ENCODE measurements around the gene COMMD1.

Gene COMMD1

GRCh38 chr2:62163106-62163831 is 257.8 kb downstream of the COMMD1 start:
- H3K4me3 ChIP-seq (ENCODE audit: low read depth, low read length), result no peak overlapping the region
- H3K9ac ChIP-seq (ENCODE audit: low read length), result no peak overlapping the region
- no peaks in the 10 kb centered on the region for H3K36me3 ChIP-seq (ENCODE audit: control insufficient read depth, insufficient read depth, low read length)
- H3K27ac ChIP-seq (ENCODE audit: low read depth, low read length), result no peak overlapping the region
- no peaks in the 10 kb centered on the region for H3K27me3 ChIP-seq (ENCODE audit: control insufficient read depth, insufficient read depth, low read length)
- no peaks in the 10 kb centered on the region for H3K9me3 ChIP-seq (ENCODE audit: control insufficient read depth, insufficient read depth, low read depth, low read length)
- peaks cover 9% of the 10 kb centered on the region for H3K4me1 ChIP-seq (ENCODE audit: control insufficient read depth, insufficient read depth, low read length)

GRCh38 chr2:62163834-62164233 is 258.4 kb downstream of the COMMD1 start:
- Histone ChIP-seq H3K9ac (ENCODE audit: low read length) (no peak overlapping the region), H3K27me3 (ENCODE audit: control insufficient read depth, insufficient read depth, low read length) (no peaks in the 10 kb centered on the region), H3K36me3 (ENCODE audit: control insufficient read depth, insufficient read depth, low read length) (no peaks in the 10 kb centered on the region), H3K4me3 (ENCODE audit: low read depth, low read length) (no peak overlapping the region), H3K4me1 (ENCODE audit: control insufficient read depth, insufficient read depth, low read length) (peaks cover 9% of the 10 kb centered on the region), H3K27ac (ENCODE audit: low read depth, low read length) (no peak overlapping the region), H3K9me3 (ENCODE audit: control insufficient read depth, insufficient read depth, low read depth, low read length) (no peaks in the 10 kb centered on the region)

- Histone ChIP-seq H3K36me3 (ENCODE audit: control insufficient read depth, insufficient read depth, low read length) (no peaks in the 10 kb centered on the region), H3K9me3 (ENCODE audit: control insufficient read depth, insufficient read depth, low read depth, low read length) (no peaks in the 10 kb centered on the region), H3K27me3 (ENCODE audit: control insufficient read depth, insufficient read depth, low read length) (no peaks in the 10 kb centered on the region), H3K4me3 (ENCODE audit: low read depth, low read length) (no peak overlapping the region), H3K27ac (ENCODE audit: low read depth, low read length) (no peak overlapping the region), H3K4me1 (ENCODE audit: control insufficient read depth, insufficient read depth, low read length) (no peaks in the 10 kb centered on the region; the same call in 1 of the 2 replicates), H3K9ac (ENCODE audit: low read length) (no peak overlapping the region)
Observed at GRCh38 chr2:62175728-62176127, 270.3 kb downstream of the COMMD1 start.

- no peak overlapping the region for H3K4me3 ChIP-seq (ENCODE audit: low read depth, low read length)
- H3K9ac ChIP-seq (ENCODE audit: low read length), result no peak overlapping the region
- no peaks in the 10 kb centered on the region for H3K36me3 ChIP-seq (ENCODE audit: control insufficient read depth, insufficient read depth, low read length)
- no peak overlapping the region for H3K27ac ChIP-seq (ENCODE audit: low read depth, low read length)
- no peaks in the 10 kb centered on the region for H3K9me3 ChIP-seq (ENCODE audit: control insufficient read depth, insufficient read depth, low read depth, low read length)
- H3K27me3 ChIP-seq (ENCODE audit: control insufficient read depth, insufficient read depth, low read length), result no peaks in the 10 kb centered on the region
- H3K4me1 ChIP-seq (ENCODE audit: control insufficient read depth, insufficient read depth, low read length), result peaks cover 4% of the 10 kb centered on the region
Observed at GRCh38 chr2:62176801-62177200, 271.3 kb downstream of the COMMD1 start.

GRCh38 chr2:62177392-62178049 is 272.0 kb downstream of the COMMD1 start:
- Histone ChIP-seq H3K9ac (ENCODE audit: low read length) (no peak overlapping the region), H3K27ac (ENCODE audit: low read depth, low read length) (no peak overlapping the region), H3K4me3 (ENCODE audit: low read depth, low read length) (no peak overlapping the region), H3K36me3 (ENCODE audit: control insufficient read depth, insufficient read depth, low read length) (no peaks in the 10 kb centered on the region), H3K27me3 (ENCODE audit: control insufficient read depth, insufficient read depth, low read length) (no peaks in the 10 kb centered on the region), H3K9me3 (ENCODE audit: control insufficient read depth, insufficient read depth, low read depth, low read length) (no peaks in the 10 kb centered on the region), H3K4me1 (ENCODE audit: control insufficient read depth, insufficient read depth, low read length) (peaks cover 9% of the 10 kb centered on the region)

- Histone ChIP-seq H3K27ac (ENCODE audit: low read depth, low read length) (no peak overlapping the region), H3K9ac (ENCODE audit: low read length) (no peak overlapping the region)
Observed at GRCh38 chr2:62178741-62179271, 273.3 kb downstream of the COMMD1 start.

GRCh38 chr2:62180975-62181374 is 275.5 kb downstream of the COMMD1 start:
- H3K9me3 ChIP-seq (ENCODE audit: control insufficient read depth, insufficient read depth, low read depth, low read length), result no peaks in the 10 kb centered on the region
- no peak overlapping the region for H3K27ac ChIP-seq (ENCODE audit: low read depth, low read length)
- no peak overlapping the region for H3K4me3 ChIP-seq (ENCODE audit: low read depth, low read length)
- H3K27me3 ChIP-seq (ENCODE audit: control insufficient read depth, insufficient read depth, low read length), result no peaks in the 10 kb centered on the region
- H3K9ac ChIP-seq (ENCODE audit: low read length), result no peak overlapping the region
- H3K4me1 ChIP-seq (ENCODE audit: control insufficient read depth, insufficient read depth, low read length), result peaks cover 9% of the 10 kb centered on the region
- H3K36me3 ChIP-seq (ENCODE audit: control insufficient read depth, insufficient read depth, low read length), result no peaks in the 10 kb centered on the region

More at GRCh38 chr2:62178741-62179271, 273.3 kb downstream of the COMMD1 start:
- no peaks in the 10 kb centered on the region for H3K36me3 ChIP-seq (ENCODE audit: control insufficient read depth, insufficient read depth, low read length)
- H3K4me3 ChIP-seq (ENCODE audit: low read depth, low read length), result no peak overlapping the region
- peaks cover 9% of the 10 kb centered on the region for H3K4me1 ChIP-seq (ENCODE audit: control insufficient read depth, insufficient read depth, low read length)
- H3K27me3 ChIP-seq (ENCODE audit: control insufficient read depth, insufficient read depth, low read length), result no peaks in the 10 kb centered on the region
- H3K9me3 ChIP-seq (ENCODE audit: control insufficient read depth, insufficient read depth, low read depth, low read length), result no peaks in the 10 kb centered on the region

GRCh38 chr2:62181843-62182242 is 276.4 kb downstream of the COMMD1 start:
- H3K4me1 ChIP-seq (ENCODE audit: control insufficient read depth, insufficient read depth, low read length), result peaks cover 9% of the 10 kb centered on the region
- H3K4me3 ChIP-seq (ENCODE audit: low read depth, low read length), result no peak overlapping the region
- H3K27me3 ChIP-seq (ENCODE audit: control insufficient read depth, insufficient read depth, low read length), result no peaks in the 10 kb centered on the region
- no peak overlapping the region for H3K27ac ChIP-seq (ENCODE audit: low read depth, low read length)
- no peaks in the 10 kb centered on the region for H3K9me3 ChIP-seq (ENCODE audit: control insufficient read depth, insufficient read depth, low read depth, low read length)
- no peak overlapping the region for H3K9ac ChIP-seq (ENCODE audit: low read length)
- no peaks in the 10 kb centered on the region for H3K36me3 ChIP-seq (ENCODE audit: control insufficient read depth, insufficient read depth, low read length)

- H3K4me1 ChIP-seq (ENCODE audit: control insufficient read depth, insufficient read depth, low read length), result peaks cover 9% of the 10 kb centered on the region
- H3K27ac ChIP-seq (ENCODE audit: low read depth, low read length), result no peak overlapping the region
- no peak overlapping the region for H3K9ac ChIP-seq (ENCODE audit: low read length)
Observed at GRCh38 chr2:62184512-62185230, 279.2 kb downstream of the COMMD1 start.

More at GRCh38 chr2:62184512-62185230, 279.2 kb downstream of the COMMD1 start:
- Histone ChIP-seq H3K27me3 (ENCODE audit: control insufficient read depth, insufficient read depth, low read length) (no peaks in the 10 kb centered on the region), H3K4me3 (ENCODE audit: low read depth, low read length) (no peak overlapping the region), H3K9me3 (ENCODE audit: control insufficient read depth, insufficient read depth, low read depth, low read length) (no peaks in the 10 kb centered on the region), H3K36me3 (ENCODE audit: control insufficient read depth, insufficient read depth, low read length) (no peaks in the 10 kb centered on the region)

Data from HUES6 (cell line).